NCI-H1694 (cell line): ENCODE results near the gene PRKAG2.

ENCODE experiments used
- DNase-seq: peaks from one replicate; lab custom pipeline; 2025; lab: John Stamatoyannopoulos, UW

The PRKAG2 gene

DNA sequence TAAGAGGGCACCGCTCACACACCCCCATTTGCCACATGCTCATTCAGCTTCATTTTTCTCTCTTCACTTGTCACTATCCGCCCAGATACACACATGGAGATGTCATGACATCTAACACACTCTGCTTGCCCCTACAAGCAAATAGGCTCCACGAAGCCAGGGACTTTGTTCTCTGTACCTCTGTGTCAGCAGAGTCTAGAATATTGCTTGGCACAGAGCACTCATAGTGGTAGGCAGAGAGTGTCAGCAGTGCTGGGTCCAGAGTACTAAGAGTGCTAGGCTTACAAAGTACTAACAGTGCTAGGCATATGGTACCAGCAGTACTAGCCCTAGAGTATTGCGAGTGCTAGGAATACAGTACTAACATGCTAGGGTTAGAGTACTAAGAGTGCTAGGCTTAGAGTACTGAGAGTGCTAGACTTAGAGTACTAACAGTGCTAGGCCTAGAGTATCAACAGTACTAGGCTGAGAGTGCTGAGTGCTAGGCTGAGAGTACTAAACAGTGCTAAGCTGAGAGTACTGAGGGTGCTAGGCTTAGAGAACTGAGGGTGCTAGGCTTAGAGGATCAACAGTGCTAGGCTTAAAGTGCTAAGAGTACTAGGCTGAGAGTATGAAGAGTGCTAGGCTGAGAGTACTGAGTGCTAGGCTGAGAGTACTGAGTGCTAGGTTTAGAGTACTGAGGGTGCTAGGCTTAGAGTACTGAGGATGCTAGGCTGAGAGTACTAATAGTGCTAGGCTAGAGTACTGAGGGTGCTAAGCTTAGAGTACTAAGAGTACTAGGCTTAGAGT lies 166.1 kb downstream of the PRKAG2 start:
- no peak for DNase-seq

DNA sequence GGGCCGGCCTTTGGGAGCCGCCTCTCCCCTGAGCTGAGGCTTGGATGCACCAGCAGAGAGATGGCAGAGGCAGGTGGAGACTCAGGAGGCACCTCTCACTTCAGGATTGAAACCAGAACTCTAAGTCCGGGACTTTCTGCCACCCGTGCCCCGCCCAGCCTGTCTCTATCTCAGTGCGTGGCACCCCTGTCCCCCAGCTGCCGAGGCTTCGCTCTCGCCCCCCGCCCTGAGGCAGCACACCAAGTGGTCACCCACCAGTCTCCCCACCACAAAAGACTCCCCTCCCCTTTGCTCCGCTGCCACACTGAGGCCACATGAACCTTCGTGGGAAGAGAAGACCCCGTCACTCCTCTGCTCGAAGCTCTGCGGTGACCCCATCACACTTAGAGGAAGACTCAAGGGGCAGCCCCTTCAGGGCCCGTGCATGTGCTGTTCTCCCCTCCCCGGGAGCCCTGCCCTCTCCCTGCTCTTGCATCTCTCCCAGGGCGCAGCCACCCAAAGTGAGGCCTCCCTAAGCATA lies 166.7 kb downstream of the PRKAG2 start:
- DNase-seq: no peak

DNA sequence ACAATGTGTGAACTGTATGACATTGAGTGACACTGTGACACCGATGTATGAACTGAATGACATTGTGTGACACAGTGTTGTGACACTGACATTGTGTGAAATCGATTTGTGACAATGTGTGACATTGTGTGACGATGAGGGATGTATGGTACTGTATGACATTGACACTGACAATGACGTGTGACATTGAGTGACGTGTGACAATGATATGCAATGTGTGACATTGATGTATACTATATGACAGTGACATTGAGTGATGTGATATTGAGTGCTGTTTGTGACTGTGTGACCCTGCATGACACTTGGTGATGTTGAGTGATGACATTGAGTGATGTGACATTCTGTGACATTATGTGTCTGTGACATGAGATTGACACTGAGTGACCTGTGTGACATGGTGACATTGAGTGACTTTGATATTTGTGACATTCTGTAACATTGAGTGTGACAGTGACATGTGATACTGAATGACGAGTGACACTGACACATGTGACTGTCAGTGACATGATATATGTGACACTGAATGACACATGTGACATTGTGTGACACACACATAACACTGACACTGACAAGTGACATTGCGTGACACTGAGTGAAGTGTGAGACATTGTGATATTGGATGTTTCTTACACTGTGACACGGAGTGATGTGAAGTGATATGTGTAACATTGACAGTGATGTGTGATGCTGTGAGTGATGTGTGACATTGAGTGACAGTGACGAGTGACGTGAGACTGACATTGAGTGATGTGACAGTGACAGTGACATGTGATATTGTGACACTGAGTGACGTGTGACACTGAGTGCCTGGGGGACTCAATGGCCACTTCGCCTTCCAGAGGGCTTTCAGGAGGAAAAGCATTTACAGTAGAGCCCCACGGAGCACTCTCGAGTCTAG lies 167.5 kb downstream of the PRKAG2 start:
- no peak for DNase-seq

DNA sequence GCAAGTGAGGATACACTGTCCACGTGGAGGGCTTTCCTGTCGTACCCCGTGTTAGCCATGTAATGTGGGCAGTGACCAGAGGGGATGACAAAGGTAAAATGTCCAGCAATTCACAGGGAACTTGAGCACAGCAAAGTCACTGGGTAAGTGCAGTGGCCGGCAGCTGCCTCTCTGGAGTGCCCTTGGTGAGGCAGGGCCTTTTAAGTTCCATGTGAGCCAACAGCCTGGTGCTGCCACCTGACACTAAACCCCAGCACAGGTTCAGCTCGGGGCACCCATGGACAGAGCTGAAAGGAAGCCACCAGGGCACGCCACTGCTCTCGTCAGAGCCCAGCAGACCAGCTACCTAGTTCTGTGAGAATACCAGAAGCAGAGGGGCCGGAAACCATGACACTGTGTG lies 168.3 kb downstream of the PRKAG2 start:
- no peak for DNase-seq

DNA sequence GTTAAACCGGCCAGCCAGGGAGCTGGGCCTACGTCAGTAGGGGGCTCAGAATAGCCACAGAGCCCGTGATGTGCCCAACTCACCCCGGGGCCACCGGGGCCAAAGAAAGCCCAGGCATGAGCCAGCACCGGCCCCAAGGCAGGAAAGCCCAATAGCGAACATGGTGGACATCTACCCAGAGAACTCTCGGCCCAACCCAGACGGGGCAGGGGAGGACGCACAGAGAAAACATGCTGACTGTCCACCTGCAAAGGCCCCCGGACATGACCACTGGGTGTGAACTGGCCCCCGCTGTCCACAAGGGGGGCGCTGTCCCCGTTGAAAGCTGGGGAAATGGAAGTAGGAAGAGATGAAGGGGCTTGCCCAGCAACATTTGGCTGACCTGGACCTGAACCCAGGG lies 169.2 kb downstream of the PRKAG2 start:
- DNase-seq: no peak

DNA sequence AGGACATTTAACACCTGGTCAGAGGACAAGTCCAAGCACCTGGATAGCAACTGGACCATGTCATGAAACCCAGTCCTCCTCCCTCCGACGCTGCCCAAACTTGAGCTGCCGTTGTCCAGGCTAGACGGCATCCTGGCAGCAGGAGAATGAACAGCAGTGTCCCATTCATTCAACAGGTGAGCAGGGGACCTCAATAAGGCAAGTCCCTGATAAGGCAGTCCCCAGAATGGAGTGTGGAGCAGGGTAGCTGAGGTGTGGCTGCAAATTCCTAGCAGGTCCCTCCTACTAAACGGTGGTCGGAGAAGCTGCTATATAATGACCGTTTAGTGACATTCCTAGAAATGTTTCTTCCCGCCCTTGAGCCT lies 169.8 kb downstream of the PRKAG2 start:
- DNase-seq: no peak

DNA sequence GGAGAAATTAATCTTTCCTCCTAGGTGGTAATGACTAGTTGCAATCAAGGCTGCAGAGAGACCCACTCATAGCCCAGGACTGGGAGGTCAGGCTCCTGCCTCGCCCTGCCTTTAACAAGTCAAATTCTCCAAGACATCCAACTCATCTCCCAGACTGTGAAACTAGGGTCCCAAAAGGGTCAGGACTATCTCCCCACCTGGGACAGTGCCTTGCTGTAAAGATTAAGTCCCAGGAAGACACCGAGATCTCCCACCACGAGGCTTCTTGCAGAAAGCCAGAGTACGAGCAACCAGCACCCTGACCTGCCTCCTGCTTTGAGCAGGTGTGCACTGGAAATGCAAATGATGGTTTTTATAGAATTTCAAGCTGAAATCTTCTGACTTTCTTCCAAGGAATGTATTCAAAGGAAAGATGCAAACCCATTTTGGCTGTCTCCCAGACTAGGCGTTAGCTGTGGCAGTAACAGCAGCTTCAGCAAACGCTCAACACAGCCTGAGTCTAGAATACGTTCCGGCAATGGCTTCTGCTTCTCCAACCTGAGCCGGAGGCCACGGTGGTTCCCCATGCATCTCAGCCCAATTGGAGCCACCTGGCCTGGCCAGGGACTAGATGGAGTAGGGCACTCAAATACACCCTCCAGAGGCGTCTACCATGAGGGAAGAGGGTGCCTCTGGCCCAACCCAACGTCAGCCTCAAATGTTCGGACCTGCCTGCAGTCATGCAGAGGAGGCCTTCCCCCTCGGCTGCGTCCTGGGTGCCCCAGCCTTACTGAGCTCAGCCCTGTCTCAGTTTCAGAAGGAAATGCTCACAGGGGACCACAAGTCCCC lies 170.4 kb downstream of the PRKAG2 start:
- DNase-seq: no peak

DNA sequence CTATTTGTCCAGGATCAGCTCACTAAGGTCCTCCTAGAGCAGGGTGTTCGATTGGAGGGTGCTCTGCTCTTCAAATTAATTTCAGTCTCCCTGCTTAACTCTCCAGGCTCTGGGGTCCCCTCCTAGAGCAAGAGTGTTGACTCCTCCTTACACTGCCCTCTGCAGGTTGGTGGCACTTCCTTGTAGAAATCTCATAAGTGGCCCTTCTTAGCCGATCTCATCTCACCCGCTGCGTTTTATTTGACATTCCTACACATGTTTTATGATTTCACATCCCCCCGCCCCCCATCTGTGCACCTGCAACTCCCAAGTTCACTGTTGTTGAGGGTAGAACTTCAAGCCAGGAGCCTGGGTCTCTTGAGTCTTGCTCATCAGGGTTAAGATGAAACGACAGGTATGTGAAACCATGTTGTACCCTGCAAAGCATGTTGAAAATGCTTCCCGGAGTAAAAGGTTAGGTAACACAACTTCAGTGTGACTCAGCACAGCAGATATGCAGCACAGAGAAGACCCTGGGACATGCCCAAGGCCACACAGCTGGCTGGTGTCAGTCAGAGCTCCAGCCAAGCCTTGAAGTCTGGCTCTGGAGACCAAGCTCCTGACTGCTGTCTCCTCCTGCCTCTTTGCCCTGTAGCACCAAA lies 171.2 kb downstream of the PRKAG2 start:
- no peak for DNase-seq

DNA sequence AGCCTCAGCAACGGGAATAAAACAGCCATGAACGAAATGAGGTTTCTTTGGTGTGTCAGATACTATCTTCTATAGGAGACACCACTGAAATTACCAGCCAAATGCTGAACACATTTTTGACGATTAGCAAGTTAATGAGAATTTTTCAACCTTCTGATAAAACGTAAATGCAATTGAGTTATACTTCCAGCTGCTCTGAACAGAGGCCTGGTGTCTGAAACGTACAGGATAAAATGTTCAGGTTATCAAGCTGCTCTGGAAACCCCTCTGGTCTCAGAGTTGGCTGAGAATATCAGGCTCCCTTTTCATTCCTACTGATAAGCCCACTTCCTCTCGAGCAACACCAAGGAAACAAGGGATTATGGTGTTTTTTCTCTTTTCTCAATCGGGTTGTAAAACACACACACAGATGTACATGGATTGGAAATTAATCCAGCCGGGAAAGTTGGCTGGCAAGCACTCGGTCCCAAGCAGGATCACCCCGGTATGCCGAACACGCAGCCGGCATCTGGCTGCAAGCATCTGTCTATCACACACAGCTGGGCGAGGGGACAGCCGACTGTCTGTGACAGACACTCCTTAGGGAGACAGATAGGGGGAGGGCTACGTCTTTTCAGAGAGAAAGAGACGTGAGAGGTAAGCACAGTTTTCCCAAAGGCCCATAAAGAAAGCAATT lies 171.8 kb downstream of the PRKAG2 start:
- DNase-seq: no peak

DNA sequence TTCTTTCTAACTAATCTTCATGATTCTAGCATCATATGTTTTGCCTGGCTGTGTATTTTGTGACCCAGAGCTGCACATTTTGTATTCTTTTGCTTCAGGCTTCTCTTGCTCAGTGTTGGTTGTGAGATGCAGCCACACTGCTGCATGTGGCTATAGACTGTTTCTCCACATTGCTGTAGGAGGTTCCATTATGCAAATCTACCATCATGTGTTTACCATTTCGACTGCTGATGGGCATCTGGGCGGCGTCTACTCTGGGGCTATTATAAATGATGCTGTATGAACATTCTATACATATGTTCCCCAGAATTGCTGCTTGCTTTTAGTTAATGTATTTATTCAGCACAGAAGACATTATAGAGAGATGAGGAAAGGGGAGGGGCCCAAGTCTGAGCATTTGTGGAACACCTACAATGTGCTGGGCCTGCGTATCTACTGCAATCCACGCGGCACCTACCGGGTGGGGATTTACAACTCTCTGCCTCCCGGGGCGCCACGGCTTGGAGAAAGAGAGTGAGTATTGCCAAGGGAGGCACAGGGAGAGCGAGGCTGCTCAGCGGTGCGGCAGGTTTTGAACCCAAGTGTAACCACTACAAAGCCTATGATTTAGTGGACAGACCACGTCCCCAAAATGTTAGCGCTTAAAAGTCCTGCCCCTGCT lies 172.5 kb downstream of the PRKAG2 start:
- DNase-seq: no peak

DNA sequence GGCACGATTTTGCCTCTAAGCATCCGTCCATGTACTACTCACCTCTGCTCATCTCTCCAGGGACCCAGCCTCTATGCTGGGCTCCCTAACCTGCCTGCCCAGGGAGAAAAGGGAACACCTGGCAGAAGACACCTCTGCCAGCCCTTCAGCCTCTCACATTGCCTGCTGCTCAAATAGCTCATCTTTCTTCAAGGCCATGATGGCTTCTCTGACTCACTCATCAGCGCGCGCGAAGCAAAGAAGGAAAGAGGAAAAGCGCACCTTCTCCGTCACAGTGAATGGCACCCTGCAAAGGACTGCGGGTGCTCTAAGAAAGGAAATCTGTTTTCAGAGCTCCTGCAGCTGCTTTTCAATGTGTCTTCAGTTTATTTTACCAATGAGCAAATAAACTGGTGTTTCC lies 174.0 kb downstream of the PRKAG2 start:
- no peak for DNase-seq

DNA sequence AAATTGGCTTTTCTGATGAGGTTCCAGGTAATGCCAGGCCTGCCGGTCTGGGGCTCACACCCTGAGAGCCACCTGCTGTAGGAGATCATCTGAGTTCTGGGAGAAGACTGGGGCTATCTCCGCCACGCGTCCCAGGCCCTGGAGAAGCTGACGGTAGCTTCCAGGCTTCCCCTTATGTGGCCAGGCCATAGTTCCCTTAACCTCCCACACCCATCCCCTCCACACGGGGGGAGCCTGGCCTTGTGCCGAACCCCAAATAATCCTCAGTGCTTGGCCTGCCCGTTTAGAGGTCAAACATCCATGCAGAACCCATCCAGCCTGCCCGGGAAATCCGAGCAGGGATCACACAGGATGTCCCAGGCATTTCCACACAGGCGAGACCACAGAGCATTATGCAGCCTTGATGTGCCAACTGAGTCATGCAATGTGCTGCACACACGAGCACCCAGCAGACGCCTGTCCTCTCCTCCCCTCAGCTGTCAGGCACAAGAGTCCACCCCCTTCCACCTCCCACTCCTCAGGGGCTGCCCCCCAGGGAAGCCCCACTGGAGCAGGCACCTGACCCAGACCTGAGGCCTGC lies 176.2 kb downstream of the PRKAG2 start:
- DNase-seq: no peak

DNA sequence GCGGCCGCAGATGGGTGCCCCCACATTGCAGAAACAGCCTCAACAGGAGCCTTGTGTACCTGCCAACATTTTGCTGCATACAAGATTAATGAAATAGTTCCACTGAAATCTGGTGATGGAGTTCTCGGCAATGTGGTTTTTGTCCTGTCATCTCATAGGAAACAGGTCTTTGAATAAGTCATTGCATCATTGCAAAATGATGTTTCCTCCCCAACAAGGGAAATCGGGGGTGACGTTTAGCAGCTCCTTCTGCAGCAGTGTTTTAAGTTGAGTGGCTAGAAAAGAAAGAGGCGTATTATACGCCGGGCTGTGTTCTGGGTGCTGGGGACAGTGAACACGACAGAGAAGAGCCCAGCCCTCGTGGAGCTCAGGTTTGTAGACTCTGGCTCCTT lies 177.0 kb downstream of the PRKAG2 start:
- no peak for DNase-seq

DNA sequence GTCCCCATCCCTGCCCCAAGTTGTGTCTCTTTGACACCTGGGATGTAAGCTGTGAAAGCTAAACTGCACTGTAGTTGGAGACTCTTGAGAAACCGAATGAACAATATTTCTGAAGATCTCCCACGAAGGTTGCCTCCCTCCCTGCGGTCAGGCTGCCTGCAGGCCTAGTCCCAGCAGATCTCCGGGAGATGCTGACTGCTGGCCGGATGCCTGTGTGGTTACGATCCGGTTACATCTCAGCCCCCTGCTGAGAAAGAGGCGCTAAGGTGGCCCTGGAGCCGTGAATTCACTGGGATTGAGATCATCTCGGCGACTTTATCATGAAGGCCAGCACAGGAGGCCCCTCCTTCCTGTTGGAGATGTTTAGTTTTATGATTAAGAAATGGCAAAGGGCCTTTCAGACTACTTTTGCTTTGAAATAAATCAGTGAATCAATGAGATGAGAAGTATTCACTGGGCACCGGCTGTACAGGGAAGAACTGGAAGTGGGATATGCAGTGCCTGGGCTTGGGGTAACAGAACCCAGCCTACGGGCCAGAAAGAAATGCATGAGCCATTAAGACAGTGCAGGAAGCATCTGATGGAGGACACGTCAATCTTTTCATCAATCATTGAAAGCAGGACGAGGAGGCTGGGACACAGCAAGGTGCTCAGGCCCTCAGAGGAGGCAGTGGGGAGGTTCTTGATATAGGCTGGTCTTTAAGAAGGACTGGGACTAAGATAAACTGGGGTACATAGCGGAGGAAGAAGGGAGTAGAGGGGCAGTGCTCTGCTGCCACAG lies 177.6 kb downstream of the PRKAG2 start:
- DNase-seq: no peak

DNA sequence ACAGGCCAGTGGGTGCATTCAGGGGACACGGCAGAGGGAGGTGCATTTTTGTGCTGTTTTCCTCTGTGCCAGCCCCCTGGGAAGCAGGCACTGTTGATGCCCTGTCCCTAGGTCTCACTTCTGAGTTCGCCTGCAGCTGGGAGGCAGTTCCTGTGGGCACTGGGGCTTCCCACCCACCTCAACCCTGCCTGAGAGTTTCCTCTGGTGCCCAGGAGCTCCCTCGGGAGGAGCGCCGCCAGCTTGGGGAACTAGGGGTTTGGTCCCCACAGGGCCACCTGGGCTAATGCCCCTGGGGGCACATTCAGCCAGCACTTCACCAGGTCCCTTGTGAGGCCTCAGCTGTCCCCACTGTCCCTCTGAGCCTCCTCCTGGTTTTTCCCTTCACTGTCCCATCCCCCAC lies 179.0 kb downstream of the PRKAG2 start:
- DNase-seq: no peak

DNA sequence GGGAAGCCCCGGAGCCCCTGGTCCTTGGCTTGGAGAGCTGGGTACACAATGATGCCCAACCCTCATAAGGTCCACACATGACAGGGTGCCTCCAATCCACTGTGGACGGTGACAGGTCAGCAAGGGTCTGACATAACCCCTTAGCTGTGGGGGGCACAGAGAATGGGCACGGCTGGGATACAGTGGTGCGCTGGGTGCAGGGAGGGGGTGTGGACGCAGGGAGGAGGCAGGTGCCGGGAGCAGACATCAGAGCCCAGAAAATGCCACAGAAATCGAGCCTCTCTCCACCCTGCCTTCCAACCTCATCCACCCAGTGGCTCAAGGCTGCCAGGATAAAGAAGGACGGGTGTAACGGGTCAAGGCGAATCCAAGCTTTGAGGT lies 179.4 kb downstream of the PRKAG2 start:
- no peak for DNase-seq

DNA sequence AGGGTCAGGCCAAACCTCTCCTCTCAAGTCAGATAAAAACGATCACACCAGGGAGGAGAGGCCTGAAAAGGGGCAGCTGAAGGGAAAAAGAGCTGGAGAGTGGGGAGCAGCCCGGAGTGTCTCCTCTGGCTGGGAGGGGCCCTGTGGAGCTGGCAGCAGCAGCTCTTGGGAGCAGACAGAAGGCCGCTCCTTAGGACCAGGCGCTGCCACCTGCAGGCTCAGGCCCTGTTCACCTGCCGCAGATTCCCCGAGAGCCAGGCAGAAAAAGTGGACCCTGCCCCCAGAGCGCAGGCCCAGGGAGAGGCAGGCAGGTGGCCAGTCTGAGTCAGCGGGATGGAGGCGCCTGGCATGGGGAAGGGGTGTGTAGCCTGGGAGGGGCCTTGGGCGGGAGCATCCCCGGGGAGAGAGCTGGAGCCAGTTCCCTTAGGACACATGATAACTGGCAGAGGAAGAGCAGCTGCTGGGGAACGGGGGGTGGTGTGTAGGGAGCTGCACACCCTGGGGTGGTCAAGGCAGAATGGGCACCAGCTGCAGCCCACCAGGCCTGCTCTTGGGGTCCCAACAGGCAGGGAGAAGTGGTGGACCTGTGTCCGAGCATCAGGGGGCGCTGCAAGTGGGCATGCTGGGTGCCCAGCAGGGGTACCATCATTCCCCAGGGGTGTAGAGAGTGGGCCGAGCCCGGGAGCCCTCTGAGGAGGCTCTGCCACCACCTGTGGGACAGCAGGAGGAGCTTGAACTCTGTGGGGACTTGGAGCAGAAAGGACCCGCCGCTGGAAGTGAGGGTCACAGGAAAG lies 180.0 kb downstream of the PRKAG2 start:
- peak; percentile 18 for DNase-seq

DNA sequence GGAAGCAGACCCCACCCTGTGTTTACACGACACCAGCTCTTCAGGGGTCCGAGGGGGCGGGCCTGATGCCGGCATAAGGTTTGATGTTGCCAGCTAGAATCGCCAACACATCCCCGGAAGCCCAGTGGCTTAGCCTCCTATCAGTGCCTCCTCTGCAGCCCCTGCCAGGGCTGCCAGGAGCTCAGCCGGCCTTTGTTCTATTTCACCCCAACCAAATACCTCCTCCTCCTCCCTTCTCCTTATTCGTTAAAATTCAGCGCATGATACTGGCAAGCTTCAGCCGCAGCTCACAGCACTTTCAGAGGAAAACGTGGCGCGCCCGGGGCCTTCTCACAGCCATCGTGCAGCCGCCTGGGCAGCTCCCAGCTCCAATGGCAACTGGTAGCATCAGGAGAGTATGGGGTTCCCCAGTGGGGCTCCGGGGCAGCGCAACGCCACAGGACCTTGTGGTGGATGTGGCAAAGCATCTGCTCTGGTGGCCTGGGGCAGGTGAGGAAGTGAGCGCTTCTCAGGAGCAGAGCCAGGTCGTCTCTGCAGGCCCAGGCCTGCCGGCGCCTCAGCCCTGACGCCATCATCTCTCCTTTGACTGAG lies 180.9 kb downstream of the PRKAG2 start:
- no peak for DNase-seq
